Measurements from ENCODE around the gene FER.
"Not testable (repeated sequence)": the region's sequence is repeated elsewhere in the genome, so short reads cannot be mapped to it uniquely, and the experiment has no call there.

The FER gene

GRCh38 chr5:108898707-108899106 lies 151.0 kb downstream of the FER start:
- peak in 1 of 2 experiments; percentile 17 for DNase-seq

DNA sequence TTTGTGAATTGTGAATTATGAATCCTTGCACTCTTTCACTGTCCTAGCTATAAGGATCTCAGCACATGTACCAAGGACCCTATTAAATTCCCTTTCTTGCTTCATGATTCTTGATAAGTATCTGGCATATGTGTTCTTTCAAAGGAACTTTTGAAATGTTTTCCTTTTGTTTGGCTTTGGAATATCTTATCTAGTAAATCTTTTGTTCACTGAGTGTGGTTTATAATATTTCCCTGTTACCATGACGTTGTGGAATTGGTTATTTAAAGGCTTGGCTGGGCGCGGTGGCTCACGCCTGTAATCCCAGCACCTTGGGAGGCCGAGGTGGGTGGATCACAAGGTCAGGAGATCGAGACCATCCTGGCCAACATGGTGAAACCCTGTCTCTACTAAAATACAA lies 151.5 kb downstream of the FER start:
- DNase-seq, result not testable (repeated sequence)

DNA sequence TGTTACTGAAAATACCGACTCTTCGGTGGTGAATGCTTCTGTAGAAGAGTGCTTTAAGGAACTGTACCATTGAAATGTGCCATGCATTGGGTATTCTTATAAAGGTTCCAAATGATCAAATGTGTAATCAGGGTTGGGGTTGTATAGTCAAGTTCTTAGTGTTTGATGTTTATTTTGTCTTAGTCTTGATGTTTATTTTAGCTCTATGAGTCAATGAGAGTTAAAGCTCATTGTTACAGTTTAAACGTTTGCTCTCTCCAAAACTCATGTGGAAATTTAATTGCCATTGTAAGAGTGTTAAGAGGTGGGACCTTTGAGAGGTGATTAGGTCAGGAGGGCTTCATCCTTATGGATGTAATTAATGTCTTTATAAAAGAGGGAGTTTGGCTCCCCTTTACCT lies 153.0 kb downstream of the FER start:
- no peak for DNase-seq

- DNase-seq, result no peak
Observed at GRCh38 chr5:108905805-108906204, 158.1 kb downstream of the FER start.

DNA sequence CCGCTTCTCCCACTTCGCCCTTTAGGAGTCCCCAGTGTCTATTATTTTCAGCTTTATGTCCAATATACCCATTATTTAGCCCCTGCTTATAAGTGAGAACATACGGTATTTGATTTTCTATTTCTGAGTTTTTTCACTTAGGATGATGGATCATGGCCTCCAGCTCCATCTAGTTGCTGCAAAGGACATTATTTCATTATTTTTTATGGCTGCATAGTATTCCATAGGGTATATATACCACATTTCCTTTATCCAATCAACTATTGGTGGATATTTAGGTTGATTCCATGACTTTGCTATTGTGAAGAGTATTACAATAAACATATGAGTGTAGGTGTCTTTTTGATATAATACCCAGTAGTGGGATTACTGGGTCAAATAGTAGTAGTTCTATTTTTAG lies 162.9 kb downstream of the FER start:
- DNase-seq, result no peak

DNA sequence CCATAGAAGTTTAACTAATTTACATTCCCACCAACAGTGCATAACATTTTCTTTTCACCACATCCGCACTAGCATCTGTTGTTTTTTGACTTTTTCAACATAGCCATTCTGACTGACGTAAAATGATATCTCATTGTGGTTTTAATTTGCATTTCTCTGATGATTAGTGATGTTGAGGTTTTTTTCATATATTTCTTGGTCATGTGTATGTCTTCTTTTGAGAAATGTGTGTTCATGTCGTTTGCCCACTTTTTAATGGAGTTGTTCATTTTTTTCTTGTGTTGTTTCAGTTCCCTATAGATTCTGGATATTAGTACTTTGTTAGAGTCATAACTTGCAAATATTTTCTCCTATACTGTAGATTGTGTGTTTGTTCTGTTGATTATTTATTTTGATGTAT lies 163.4 kb downstream of the FER start:
- no peak for DNase-seq

DNA sequence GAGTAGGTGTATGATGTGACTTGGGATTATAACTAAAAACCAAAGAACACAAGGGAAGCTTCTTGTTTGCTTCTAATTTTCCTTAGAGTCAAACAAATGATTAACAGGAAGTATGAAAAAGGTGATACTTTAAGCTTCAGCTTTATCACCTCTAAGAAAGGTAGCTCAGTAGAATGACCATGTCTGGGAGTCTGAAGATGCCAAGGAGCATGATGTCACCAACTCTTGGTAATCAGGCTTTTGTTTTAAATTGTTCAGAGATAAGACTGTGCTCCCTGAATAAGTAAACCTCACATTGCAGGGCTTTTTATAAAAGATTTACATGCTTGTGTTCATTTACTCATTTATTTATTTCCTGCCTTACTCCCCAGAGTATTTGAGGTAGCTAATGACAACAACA lies 169.9 kb downstream of the FER start:
- DNase-seq, result no peak

DNA sequence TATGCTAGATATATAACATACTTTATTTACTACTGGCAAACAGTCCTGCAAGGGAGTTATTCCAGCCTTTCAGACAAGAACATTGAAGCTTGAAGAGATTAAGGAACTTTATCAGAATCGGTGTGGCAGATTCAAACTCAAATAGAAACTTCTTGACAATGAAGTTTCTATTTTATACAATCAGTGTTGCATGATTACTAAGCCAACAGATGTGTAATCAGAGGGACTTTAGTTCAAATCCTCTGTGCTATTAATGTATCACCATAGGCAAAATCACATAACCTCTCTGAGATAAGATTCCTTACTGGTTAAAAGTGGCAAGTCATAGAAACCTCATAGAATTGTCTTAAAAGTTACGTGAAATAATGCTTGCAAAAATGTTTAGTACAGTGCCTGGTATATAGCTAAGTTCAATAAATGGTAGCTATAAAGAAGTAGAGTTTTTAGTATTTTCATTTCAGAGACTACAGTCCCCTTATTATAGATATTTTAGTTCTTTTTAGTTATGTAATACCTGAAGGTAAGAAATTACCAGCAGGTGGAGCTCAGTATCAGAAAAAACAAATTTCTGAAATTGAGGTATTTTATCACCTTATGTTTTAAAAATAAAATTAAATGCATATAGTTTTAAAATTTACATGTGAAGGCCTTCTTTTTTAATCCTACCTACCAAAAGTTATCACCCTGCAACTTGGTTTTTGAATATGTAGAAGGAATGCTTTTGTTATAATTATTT lies 172.1 kb downstream of the FER start:
- DNase-seq, result peak in 1 of 2 experiments; percentile 24

DNA sequence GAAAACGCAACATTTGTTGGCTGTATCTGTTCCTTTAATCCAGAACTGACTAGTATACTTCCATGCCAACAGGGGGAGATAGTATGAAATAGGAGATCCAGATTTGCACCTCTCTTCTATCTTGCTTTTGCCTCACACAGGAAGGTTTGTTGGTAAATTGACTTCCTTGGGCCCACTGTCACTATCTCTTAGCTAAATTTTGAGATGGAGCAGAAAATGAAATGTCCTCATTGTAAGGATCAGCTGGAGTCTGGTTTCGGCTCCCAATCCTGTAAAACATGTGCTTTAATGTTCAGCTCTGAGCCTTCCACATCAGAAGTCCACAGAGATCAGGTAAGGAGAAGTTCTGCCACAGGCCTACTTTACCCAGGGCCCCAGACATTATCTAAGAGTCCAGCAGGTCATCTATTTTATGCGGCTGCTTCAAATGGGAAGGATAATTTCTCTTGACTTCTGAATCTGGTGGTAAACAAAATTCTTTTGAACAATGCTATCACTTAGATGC lies 176.8 kb downstream of the FER start:
- DNase-seq, result peak in 1 of 2 experiments; percentile 46

DNA sequence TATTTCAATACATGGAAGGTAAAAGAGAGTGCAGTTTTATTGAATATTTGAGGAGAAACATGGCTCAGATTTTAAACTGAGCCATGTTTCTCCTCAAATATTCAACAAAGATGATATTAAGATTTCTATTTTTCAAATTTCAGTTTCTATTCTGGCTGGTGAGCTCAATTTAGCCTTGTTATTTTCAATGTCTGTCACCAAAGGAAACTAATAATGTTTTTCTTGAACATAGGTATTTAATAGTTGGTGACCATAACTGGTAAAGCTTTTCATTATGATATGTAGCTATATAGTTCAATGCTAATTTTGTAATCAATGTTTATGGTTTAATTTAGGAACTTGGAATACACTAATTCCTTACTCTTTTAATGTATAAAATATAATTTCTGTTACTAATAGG lies 177.4 kb downstream of the FER start:
- no peak for DNase-seq

- no peak for DNase-seq
Observed at GRCh38 chr5:108930107-108930506, 182.4 kb downstream of the FER start.

DNA sequence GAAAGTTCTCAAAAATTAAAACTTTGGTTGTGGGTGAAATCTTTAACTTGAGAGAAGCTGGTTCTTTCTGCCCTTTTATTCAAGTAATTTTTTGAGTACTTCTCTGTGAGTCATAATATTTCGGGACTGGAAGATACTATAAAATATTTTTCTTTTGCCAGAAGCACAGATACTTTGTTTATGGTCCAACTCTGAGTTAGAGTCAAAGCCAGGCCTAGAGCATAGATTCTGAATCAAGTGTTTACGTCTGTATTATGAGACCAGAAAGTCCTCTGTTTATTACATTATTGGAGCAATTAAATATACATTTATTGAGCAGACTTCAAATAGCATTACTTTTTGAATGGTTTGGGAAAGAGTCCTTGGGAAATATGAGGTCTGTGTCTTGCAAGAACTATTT lies 187.9 kb downstream of the FER start:
- no peak for DNase-seq

DNA sequence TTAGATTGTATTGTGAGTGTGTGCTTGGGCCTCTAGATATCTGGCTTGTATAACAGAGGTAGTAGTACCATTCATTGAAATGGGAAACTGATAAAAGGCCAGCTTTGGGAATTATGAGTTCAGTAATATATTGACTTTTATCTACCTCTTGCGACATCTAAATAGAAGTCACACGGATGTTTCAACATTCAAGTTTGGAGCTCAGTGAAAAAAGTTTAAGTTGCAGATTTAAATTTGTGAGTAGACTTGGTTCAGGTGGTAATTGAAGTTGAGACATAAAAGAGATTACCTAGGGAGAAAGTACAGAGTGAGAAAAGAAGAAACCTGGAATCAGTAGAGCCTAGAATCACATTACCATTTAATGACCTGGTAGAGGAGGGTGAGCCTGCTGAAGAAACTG lies 189.5 kb downstream of the FER start:
- DNase-seq, result no peak

DNA sequence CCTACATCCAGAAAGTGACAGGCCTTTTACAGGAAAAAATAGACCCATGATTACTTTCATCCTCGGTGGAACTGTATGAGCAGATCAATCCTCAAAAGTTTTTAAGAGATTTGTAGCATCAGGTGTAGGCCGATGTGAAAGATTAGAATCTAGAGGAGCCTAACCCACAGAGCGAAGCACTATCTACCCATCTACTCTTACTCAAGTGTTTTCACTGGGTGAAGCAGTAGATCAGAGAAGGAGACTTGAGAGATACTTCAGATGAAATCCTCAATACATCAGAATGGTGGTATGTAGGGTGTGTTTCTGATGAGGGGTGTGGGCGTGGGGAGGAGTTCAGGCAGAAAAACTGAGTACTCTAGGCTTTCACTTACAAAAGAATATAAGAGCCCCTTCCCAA lies 192.8 kb downstream of the FER start:
- no peak for DNase-seq

DNA sequence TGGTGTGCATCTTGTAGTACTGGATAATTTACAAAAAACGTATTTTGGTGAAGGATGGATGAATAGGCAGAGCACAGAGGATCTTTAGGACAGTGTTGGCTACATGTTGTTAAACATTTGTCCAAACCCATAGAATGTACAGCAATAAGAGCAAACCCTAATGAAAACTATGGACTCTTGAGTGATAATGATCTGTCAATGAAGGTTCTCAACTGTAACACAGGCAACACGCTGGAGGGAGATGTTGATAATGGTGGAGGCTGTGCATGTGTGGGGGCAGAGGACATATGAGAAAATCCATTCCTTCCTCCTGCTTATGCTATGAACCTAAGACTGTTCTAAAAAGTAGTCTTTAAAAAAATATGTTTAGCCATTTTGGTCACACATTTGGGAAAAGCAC lies 194.0 kb downstream of the FER start:
- DNase-seq, result no peak

DNA sequence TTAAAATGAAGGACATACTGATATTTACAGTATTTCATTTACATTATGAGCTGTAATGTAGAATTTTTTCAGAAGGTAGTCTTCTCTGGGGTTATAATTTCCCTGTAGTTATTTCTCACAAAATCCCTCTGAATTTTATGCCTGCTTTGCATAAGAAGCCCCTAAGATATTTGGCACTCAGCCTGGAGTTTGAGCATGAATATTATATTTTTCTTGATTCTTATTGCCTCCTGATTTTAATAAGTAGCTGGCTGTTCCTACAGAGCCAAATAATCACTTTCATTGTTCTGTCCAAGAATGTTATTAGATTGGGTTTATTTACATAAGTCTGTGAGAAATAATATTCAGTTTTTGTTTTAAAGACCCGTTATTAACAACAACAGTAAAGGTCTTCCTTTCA lies 195.0 kb downstream of the FER start:
- no peak for DNase-seq

- no peak for DNase-seq
Observed at GRCh38 chr5:108945094-108945493, 197.4 kb downstream of the FER start.

GRCh38 chr5:108946008-108946407 lies 198.3 kb downstream of the FER start:
- DNase-seq, result no peak

GRCh38 chr5:108947164-108947563 lies 199.5 kb downstream of the FER start:
- DNase-seq, result no peak

DNA sequence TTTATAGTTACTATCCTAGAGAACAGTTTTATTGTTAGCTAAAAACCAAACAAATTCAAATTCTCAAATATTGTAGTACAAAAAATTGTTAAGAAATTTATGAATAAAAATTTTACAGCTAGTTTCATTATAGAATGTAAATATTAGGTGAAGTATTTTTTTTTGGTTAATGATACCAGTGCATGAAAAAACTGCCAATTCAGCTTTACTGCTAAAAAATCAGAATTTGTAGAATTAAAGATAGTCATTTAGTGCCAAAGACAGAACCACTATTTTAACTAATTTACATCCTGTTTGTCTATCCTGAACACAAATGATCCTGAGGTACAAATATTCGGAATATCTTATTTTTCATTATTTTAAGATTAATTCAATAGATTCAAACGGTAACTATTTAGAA lies 202.6 kb downstream of the FER start:
- DNase-seq, result no peak

DNA sequence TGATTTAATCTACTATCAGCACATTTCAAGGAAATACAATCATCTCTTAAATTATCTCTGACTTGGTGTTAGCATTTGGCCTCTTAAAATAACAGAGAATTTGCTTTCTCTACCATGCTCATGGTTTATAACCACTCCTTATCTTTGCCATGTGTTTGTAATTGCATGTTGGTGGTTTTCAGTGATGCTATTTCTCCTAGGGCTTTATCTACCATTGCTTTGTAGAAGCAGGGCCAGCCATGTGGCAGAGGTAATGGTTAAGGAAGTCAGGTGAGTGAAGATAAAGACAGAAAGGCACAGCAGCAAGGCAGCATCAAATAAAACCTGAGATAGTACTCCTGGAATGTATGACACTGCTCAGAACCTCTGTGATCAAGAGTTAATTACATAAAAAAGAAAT lies 206.2 kb downstream of the FER start:
- no peak for DNase-seq

DNA sequence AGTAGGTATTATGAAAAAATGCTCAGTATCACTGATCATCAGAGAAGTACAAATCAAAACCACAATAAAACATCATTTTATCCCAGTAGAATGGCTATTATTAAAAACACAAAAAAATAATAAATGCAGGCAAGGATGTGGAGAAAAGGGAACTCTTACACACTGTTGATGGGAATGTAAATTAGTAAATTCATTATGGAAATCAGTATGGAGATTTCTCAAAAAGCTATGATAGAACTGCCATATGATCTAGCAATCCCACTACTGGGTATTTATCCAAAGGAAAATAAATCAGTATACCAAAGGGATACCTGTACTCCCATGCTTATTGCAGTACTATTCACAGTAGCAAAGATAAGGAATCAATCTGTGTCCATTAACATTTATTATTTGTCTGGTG lies 209.6 kb downstream of the FER start:
- no peak for DNase-seq

DNA sequence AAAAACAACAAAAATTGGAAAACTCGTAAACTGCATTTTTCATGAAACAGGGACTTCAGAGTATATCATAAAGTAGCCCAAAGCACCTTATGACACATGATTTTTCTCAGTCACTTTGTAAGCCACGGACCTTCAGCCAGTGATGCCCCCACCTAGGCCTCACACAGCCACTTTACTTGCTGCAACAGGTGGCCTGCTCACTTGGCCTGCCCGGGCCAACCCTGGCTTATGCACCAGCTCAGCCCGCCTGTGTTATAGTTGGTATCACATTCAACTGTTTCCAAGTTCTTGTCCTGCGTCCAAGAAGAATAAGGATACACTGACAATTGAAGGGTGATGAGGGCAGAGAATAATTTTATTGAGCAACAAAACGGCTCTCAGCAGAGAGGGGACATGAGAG lies 219.2 kb downstream of the FER start:
- no peak for DNase-seq

GRCh38 chr5:108974594-108974993 lies 226.9 kb downstream of the FER start:
- DNase-seq, result no peak

- DNase-seq, result no peak
Observed at GRCh38 chr5:108975697-108976096, 228.0 kb downstream of the FER start.
